HG03159 (cell line): ENCODE measurements around the gene PPP1R1A.

ENCODE experiments used
- ATAC-seq: cut with Tn5 transposase; IDR thresholded peaks from one replicate; pipeline ENCODE4 v1.9.1; 2021; ENCODE audit warnings: mild to moderate bottlenecking, moderate library complexity; ENCODE audit not compliant: unreplicated experiment

PPP1R1A gene

GRCh38 chr12:54588110-54588889 lies at the start of gene PPP1R1A:
PPP1R1A (minus strand) TSS chr12:54588659; CDS start chr12:54588488, 171 bp downstream.
- ATAC-seq, result no peak

DNA sequence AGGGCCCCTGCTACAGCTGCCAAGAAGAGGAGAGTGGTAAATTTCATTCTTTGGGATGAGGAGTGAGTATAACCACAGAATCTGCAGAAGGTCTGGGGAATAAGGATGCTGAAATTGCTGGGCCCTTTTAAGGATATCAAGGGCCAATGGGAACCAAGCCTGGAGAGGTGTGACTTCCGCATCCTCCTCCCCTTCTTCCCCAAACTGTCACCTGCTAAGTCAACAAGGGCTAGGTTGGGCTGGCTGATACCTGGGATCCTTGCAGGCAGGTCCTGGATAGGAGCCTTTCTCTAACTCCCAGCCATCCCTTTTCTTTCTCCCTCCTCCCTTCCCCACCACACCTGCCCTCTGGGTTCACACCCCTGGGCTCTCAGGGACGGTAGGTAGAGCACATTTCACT lies 46.3 kb upstream of the PPP1R1A start, which contains the start of gene LACRT:
Gene LACRT (minus strand): TSS at position 101 of the 400 bp plus-strand sequence. CDS start 54 bp downstream, at position 47.
- ATAC-seq, result no peak

- ATAC-seq, result no peak
Measured at GRCh38 chr12:54631988-54632728, 43.7 kb upstream of the PPP1R1A start.

GRCh38 chr12:54631551-54631950 lies 43.1 kb upstream of the PPP1R1A start:
- ATAC-seq, result no peak

DNA sequence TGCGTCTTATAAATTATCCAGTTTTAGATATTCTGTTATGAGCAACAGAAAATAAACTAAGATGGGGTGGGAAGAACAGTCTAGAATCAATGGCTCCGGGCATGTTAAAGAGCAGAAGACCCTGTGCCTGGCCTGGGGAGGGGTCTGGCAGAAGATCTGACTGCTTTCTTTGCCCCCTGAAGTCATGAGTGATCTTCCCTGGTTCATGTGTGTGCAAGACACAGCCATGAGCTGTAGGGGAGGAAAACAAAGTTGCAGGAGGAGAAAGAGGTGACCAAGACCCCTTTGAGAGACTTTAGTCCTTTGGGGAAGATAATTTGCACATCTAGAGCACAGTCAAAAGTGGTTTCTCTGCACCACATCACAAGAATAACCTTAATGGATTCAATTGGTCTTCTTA lies 41.5 kb upstream of the PPP1R1A start:
- no peak for ATAC-seq

GRCh38 chr12:54628186-54628846 lies 39.9 kb upstream of the PPP1R1A start:
- ATAC-seq, result no peak

DNA sequence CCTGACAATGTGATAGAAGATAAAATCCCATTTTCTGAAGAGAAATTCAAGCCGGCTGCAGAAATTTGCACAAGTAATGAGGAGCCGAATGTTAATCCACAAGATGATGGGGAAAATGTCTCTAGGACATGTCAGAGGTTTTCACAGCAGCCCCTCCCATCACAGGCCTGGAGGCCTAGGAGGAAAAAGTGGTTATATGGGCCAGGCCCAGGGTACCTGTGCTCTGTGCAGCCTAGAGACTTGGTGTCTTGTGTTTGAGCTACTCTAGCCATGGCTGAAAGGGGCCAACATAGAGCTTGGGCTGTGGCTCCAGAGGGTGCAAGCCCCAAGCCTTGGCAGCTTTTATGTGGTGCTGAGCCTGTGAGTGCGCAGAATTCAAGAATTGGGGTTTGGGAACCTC lies 38.8 kb upstream of the PPP1R1A start:
- ATAC-seq, result no peak

- ATAC-seq, result no peak
Measured at GRCh38 chr12:54625598-54625997, 37.1 kb upstream of the PPP1R1A start.

GRCh38 chr12:54624315-54625279 lies 36.1 kb upstream of the PPP1R1A start:
- ATAC-seq, result no peak

GRCh38 chr12:54622463-54623183 lies 34.2 kb upstream of the PPP1R1A start:
- ATAC-seq, result no peak

GRCh38 chr12:54616933-54617680 lies 28.6 kb upstream of the PPP1R1A start:
- no peak for ATAC-seq

- ATAC-seq, result no peak
Measured at GRCh38 chr12:54612225-54612750, 23.8 kb upstream of the PPP1R1A start.

GRCh38 chr12:54611715-54612149 lies 23.3 kb upstream of the PPP1R1A start:
- no peak for ATAC-seq

DNA sequence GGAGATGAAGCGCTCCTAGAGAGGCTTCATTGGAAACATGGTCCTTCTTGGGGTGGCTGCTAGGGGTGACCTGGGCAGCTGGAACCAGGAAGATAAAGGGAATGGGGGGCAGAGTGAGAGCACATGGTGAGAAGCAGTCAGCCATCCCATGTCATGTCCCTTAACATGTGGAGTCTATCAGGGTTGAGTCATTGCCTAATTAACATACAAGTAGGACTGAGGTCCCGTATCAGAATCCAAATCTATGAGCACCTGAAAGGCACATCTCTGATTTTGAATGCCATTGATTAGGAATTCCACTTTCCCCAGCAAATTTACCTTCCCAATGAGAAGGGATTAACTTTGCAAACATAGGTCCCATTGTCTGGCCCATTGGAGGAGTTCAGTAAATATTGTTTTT lies 20.3 kb upstream of the PPP1R1A start:
- ATAC-seq, result no peak

GRCh38 chr12:54608156-54608555 lies 19.7 kb upstream of the PPP1R1A start:
- ATAC-seq, result no peak

DNA sequence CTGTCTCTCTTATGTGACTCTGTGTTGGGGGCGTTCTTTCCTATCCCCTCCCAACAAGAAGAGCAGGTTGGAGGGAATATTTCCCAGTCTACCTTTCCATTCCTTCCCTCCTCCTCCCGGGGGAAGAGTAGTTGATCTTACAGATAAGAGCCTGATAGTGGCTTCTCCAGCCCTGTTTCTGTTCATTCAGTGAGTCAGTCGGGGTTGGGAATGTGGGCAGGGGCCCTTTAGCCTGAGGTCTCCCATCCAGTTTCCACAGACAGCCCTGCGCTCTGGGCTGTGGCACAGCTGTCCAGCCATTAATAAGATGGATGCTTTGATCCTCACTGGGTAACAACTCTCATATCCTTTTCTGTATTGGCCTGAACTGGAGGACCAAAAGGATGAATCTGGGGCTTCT lies 18.1 kb upstream of the PPP1R1A start:
- no peak for ATAC-seq

GRCh38 chr12:54605138-54605970 lies 16.9 kb upstream of the PPP1R1A start:
- ATAC-seq, result no peak

GRCh38 chr12:54604436-54604835 lies 16.0 kb upstream of the PPP1R1A start:
- no peak for ATAC-seq
